ENCODE data around the gene FIGNL1.

DNA sequence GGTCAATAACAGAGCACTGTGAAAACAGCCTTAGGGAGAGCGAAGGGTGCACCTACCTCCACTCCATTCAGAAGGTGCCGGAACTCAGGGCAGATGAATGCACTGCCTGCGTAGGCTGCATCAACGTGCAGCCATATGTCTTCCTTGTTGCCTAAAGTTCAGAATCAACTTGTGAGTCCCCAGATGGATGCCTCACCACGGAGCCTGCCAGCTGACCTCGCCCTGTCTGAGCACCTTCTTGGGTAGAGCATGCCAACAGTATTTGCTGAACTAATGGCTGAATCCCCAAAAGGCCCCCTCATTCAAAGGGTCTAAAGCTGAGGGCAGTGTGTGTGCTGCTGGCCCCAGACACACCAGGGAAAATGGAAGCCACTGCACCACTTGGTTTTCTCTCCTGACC lies 48.9 kb upstream of the FIGNL1 start:
- TF ChIP-seq CTCF (IDR thresholded peaks at IDR 0.05) (no peak), ZFX (IDR thresholded peaks at IDR 0.05; ENCODE audit: borderline replicate concordance) (no peak)

All from 22Rv1 (cell line).